ENCODE results near the gene NTRK2.

Gene NTRK2

DNA sequence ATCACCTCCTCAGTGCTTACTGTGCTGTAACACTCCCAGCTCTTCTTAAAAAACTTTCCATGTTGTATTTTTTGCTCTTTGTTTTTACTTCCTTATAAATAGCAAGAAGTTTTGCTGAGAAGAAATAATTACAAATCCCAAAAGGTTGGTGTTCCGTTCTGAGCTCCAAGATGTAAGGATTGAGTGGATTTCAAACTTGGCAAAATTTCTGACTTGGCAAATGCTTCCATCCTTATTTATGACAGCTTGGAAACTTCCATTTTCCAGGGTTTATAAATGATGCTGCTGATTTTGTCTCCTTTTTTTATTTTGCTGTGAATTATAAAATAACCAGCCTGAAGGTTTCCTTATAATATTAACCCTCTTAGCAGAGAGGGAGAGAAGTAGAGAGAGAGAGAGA is 151.9 kb downstream of the NTRK2 start:
- TF ChIP-seq EGR1 (IDR thresholded peaks at IDR 0.05) (no peak), TAF1 (IDR thresholded peaks at IDR 0.05; ENCODE audit: low read depth) (no peak), TCF12 (IDR thresholded peaks at IDR 0.05; ENCODE audit: low read depth) (no peak), CEBPB (IDR thresholded peaks at IDR 0.05) (no peak), NFIC (IDR thresholded peaks at IDR 0.05) (no peak), RAD21 (IDR thresholded peaks at IDR 0.05; ENCODE audit: low read depth) (no peak), EP300 (IDR thresholded peaks at IDR 0.05; ENCODE audit: borderline replicate concordance) (no peak), FOXM1 (IDR thresholded peaks at IDR 0.05; ENCODE audit: borderline replicate concordance, low read depth) (no peak), YY1 (IDR thresholded peaks at IDR 0.05; ENCODE audit: low read depth) (no peak), ZBTB7A (IDR thresholded peaks at IDR 0.05; ENCODE audit: low read depth) (no peak), TEAD4 (IDR thresholded peaks at IDR 0.05) (no peak), CREB1 (IDR thresholded peaks at IDR 0.05; ENCODE audit: low read depth) (no peak)
- TF ChIP-seq, protein P1, sequence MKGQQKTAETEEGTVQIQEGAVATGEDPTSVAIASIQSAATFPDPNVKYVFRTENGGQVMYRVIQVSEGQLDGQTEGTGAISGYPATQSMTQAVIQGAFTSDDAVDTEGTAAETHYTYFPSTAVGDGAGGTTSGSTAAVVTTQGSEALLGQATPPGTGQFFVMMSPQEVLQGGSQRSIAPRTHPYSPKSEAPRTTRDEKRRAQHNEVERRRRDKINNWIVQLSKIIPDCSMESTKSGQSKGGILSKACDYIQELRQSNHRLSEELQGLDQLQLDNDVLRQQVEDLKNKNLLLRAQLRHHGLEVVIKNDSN (IDR thresholded peaks at IDR 0.05), result no peak
- TF ChIP-seq, protein P2, sequence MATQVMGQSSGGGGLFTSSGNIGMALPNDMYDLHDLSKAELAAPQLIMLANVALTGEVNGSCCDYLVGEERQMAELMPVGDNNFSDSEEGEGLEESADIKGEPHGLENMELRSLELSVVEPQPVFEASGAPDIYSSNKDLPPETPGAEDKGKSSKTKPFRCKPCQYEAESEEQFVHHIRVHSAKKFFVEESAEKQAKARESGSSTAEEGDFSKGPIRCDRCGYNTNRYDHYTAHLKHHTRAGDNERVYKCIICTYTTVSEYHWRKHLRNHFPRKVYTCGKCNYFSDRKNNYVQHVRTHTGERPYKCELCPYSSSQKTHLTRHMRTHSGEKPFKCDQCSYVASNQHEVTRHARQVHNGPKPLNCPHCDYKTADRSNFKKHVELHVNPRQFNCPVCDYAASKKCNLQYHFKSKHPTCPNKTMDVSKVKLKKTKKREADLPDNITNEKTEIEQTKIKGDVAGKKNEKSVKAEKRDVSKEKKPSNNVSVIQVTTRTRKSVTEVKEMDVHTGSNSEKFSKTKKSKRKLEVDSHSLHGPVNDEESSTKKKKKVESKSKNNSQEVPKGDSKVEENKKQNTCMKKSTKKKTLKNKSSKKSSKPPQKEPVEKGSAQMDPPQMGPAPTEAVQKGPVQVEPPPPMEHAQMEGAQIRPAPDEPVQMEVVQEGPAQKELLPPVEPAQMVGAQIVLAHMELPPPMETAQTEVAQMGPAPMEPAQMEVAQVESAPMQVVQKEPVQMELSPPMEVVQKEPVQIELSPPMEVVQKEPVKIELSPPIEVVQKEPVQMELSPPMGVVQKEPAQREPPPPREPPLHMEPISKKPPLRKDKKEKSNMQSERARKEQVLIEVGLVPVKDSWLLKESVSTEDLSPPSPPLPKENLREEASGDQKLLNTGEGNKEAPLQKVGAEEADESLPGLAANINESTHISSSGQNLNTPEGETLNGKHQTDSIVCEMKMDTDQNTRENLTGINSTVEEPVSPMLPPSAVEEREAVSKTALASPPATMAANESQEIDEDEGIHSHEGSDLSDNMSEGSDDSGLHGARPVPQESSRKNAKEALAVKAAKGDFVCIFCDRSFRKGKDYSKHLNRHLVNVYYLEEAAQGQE (IDR thresholded peaks at IDR 0.05; ENCODE audit: low read depth), result no peak
- TF ChIP-seq, protein P3, sequence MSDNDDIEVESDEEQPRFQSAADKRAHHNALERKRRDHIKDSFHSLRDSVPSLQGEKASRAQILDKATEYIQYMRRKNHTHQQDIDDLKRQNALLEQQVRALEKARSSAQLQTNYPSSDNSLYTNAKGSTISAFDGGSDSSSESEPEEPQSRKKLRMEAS (IDR thresholded peaks at IDR 0.05), result no peak

DNA sequence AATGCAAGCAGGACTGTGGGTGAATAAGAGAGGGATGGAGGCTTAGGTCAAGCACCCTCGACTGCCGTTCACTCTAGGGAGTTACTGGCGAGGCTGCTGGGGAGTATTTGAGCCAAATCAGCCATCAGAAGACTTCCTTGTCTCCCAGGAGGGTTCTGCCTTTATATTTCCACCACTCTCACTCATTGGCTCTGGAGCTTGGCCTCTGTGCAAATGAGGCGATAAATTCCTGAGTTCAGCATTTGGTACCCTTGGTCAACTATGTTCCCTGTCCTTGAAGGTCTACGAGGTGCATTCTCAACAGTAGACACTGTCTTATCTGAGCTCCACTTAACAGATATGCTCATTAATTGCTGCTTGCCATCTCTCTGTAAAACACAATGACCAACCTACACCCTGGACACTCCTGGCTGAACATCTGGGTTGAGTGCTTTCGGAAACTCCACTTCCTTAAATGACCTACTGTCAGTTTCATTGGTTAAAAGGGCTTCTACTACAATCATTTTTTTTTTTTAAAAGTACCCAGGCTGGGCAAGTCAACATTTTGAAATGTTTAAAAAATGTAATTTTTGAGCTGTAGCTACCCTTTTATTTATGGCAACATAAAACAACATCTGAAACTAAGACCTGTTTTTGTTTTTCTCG is 153.2 kb downstream of the NTRK2 start:
- TF ChIP-seq CREB1 (IDR thresholded peaks at IDR 0.05; ENCODE audit: low read depth) (no peak), FOXM1 (IDR thresholded peaks at IDR 0.05; ENCODE audit: borderline replicate concordance, low read depth) (no peak)
- TF ChIP-seq, protein P3 (IDR thresholded peaks at IDR 0.05), result no peak
- TF ChIP-seq, protein P1 (IDR thresholded peaks at IDR 0.05), result no peak

DNA sequence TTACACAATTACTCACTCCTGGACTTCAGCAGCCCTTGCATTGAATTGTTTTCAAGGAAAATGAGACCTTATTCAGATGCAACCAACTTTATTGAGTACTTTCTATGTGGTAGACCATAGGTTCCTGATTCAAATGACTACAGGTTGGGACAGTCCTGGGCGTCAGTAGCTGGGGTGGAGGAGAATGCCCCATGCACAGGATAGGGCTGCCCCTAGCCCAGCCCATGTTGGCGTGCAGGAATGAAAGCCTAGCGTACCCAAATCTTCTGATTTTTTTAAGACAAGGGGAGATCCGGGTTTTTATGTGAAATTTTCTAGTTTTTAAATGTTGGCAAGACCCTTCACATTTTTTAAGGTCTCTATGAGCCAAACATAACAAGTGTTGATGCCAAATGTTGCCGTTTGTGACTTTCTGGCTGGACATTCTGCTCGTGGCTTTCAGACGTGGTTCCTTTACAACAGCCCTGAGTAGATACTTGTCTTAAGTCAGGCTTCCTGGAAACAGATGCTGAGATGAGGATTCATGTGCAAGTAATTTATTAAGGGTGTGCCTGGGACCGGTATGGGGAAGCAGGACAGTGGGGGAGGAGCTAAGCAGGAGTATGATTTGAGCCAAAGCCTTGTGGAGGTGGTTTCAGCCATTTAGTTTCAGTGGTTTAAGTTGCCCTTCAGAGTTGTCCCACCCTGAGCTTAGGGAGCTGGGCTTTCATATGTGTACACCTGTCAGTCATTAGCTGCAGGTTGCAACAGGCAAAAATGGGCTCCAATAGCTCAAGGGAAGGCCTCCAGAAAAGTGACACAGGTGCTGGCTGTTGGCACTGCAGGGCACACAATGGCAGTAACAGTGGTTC is 154.1 kb downstream of the NTRK2 start:
- TF ChIP-seq TAF1 (IDR thresholded peaks at IDR 0.05; ENCODE audit: low read depth) (no peak), ZBTB7A (IDR thresholded peaks at IDR 0.05; ENCODE audit: low read depth) (no peak), TCF12 (IDR thresholded peaks at IDR 0.05; ENCODE audit: low read depth) (no peak), RAD21 (IDR thresholded peaks at IDR 0.05; ENCODE audit: low read depth) (no peak), YY1 (IDR thresholded peaks at IDR 0.05; ENCODE audit: low read depth) (no peak), CEBPB (IDR thresholded peaks at IDR 0.05) (no peak), CREB1 (IDR thresholded peaks at IDR 0.05; ENCODE audit: low read depth) (no peak), TEAD4 (IDR thresholded peaks at IDR 0.05) (no peak), EP300 (IDR thresholded peaks at IDR 0.05; ENCODE audit: borderline replicate concordance) (no peak), NFIC (IDR thresholded peaks at IDR 0.05) (no peak), EGR1 (IDR thresholded peaks at IDR 0.05) (no peak)
- TF ChIP-seq, protein P2 (IDR thresholded peaks at IDR 0.05; ENCODE audit: low read depth), result no peak
- TF ChIP-seq, protein P3 (IDR thresholded peaks at IDR 0.05), result no peak
- TF ChIP-seq, protein P1 (IDR thresholded peaks at IDR 0.05), result no peak

DNA sequence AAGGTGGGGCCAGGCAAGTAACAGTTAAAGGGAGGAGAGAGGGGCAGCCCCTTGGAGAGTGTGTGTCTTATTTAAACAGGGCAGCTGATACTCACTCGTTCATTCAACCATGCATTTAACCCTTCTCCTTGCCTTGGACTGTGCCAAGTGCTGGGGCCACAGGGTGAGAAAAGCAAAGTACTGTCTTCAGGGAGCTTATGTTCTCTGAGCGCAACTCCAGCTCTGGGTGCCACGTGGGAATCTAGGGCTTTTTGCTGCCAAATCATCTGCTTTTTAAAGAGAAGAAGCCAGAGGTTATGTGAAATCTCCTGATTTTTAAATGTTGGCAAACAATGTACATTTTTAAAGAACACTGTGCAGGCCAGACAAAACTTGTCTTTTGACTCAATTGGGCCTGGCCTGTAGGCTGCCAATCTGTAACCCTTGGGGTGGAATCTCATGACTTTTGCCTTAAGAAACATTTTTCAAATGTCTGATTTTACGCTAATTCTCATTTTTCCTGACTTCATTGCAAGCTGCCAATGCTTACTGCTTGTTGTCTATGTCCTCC is 157.8 kb downstream of the NTRK2 start:
- TF ChIP-seq EP300 (IDR thresholded peaks at IDR 0.05; ENCODE audit: borderline replicate concordance), result no peak

DNA sequence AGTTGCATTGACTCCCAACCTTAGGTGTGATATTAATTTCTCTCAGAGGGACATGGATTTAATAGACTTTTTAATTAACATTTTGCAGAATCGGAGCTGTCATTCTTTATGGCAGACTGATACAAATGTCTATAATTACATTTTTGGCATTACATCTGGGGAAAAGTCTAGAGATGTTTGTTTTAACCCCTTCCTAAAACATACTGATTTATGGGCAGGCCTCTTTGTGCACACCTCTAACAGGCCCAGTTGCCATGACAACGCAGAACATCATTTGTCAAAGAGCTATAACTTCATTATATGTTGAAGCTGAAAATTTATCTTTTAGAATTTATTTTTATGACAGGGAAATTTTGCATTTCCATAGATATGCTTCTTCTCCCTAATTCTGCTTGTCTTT is 158.5 kb downstream of the NTRK2 start:
- no peak for TF ChIP-seq RAD21 (IDR thresholded peaks at IDR 0.05; ENCODE audit: low read depth)
- TF ChIP-seq, protein P3 (IDR thresholded peaks at IDR 0.05), result no peak
- no peak for TF ChIP-seq YY1 (IDR thresholded peaks at IDR 0.05; ENCODE audit: low read depth)

Measured in Ishikawa (cell line).